GM23248 (cell line): ENCODE results near the gene IGFN1. TPM values are rescaled to one million over a fixed set of nuclear protein-coding genes. Genes with fewer than 3 reads are reported as not detected.

Experiments used
- DNase-seq: peaks from one replicate; pipeline ENCODE4 v3.0.0-alpha.2; 2015
- H2AFZ ChIP-seq: fragments of 200-600 bp; sonication (generic); 2 replicates; pipeline ENCODE4 v1.6.1; 2016; ENCODE audit warnings: antibody characterized with exemption
- H3F3A ChIP-seq: fragments of 200-600 bp; sonication (generic); 2 replicates; pipeline ENCODE4 v1.6.1; 2016; ENCODE audit warnings: mild to moderate bottlenecking, antibody characterized with exemption, mixed run types; ENCODE audit not compliant: insufficient read depth
- H3K27ac ChIP-seq: fragments of 200-600 bp; sonication (generic); 2 replicates; pipeline ENCODE4 v1.5.1; 2016; ENCODE audit warnings: mild to moderate bottlenecking
- H3K27me3 ChIP-seq: fragments of 200-600 bp; sonication (generic); replicated peaks from 2 replicates; pipeline ENCODE4 v1.6.1; 2016; ENCODE audit warnings: mild to moderate bottlenecking; ENCODE audit not compliant: insufficient read depth
- H3K36me3 ChIP-seq: fragments of 200-600 bp; sonication (generic); 2 replicates; pipeline ENCODE4 v1.6.1; 2016; ENCODE audit warnings: low read depth, mild to moderate bottlenecking
- H3K4me1 ChIP-seq: fragments of 200-600 bp; sonication (generic); 2 replicates; pipeline ENCODE4 v1.6.1; 2016; ENCODE audit warnings: mild to moderate bottlenecking; ENCODE audit not compliant: insufficient read depth
- H3K4me2 ChIP-seq: fragments of 200-600 bp; sonication (generic); one replicate; pipeline ENCODE4 v1.6.1; 2016; ENCODE audit warnings: mild to moderate bottlenecking; ENCODE audit not compliant: unreplicated experiment
- H3K4me3 ChIP-seq: fragments of 200-600 bp; sonication (generic); 2 replicates; pipeline ENCODE4 v1.5.1; 2016; ENCODE audit warnings: mild to moderate bottlenecking
- H3K79me2 ChIP-seq: fragments of 200-600 bp; sonication (generic); 2 replicates; pipeline ENCODE4 v1.6.1; 2016; ENCODE audit warnings: mild to moderate bottlenecking; ENCODE audit not compliant: insufficient read depth
- H3K9ac ChIP-seq: fragments of 200-600 bp; sonication (generic); 2 replicates; pipeline ENCODE4 v1.6.1; 2016; ENCODE audit warnings: mild to moderate bottlenecking
- H3K9me2 ChIP-seq: fragments of 200-600 bp; sonication (generic); 2 replicates; pipeline ENCODE4 v1.6.1; 2016; ENCODE audit warnings: mixed run types, mild to moderate bottlenecking, moderate library complexity; ENCODE audit not compliant: insufficient read depth
- H3K9me3 ChIP-seq: fragments of 200-600 bp; sonication (generic); one replicate; pipeline ENCODE4 v1.6.1; 2017; ENCODE audit warnings: low read depth
- H4K20me1 ChIP-seq: fragments of 200-600 bp; sonication (generic); 2 replicates; pipeline ENCODE4 v1.6.0; 2016; ENCODE audit not compliant: insufficient read depth
- EZH2 ChIP-seq: fragments of 200-600 bp; sonication (generic); IDR thresholded peaks from 2 replicates; pipeline ENCODE4 v1.6.1; 2018; ENCODE audit warnings: antibody characterized with exemption, mild to moderate bottlenecking; ENCODE audit not compliant: insufficient read depth, poor library complexity, severe bottlenecking
- EZH2phosphoT487 ChIP-seq: fragments of 200-600 bp; sonication (generic); IDR thresholded peaks from 2 replicates; pipeline ENCODE4 v1.6.1; 2018; ENCODE audit warnings: antibody characterized with exemption, moderate library complexity, mild to moderate bottlenecking, low read depth; ENCODE audit not compliant: insufficient read depth
- WGBS, 2 experiments: methylation state at CpG; one replicate each; pipeline ENCODE4 v1.1.6; 2015 to 2017; ENCODE audit warnings: low lambda C conversion rate in 2 of 2, low coverage in 1 of 2; ENCODE audit errors: missing lambda C conversion rate in 2 of 2; 5-methylcytosine and 5-hydroxymethylcytosine counted together
- in situ Hi-C: fragments of 300-500 bp; cut with MboI; formaldehyde crosslinking; loops from 2 replicates; pipeline ENCODE4 v1.15.0; 2020
- polyA plus RNA-seq: library from polyadenylated mRNA; unstranded; fragments of >200 nt; fragmentation: Nextera tagmentation; extraction: Ambion mirVana; gene quantifications from 2 replicates; pipeline ENCODE4 v1.2.1, GENCODE V29; 2016
- total RNA-seq: library from RNA; depleted of rRNA; stranded (reverse); fragments of >200 nt; shearing (Covaris generic); gene quantifications from 2 replicates; pipeline ENCODE4 v1.2.3, GENCODE V29; 2014; rRNA removed

Gene IGFN1
- total RNA-seq (not detected in 2 replicates), polyA plus RNA-seq (not detected in 2 replicates)

GRCh38 chr1:201190624-201191051, at the start of gene IGFN1:
TSS of gene IGFN1 (plus strand) at chr1:201190824. CDS start at chr1:201193294, 2,470 bp downstream.
- 67 to 68% methylated on average over 7 to 9 of the region's 9 CpGs for WGBS, 2 experiments
- Histone ChIP-seq H3F3A (0 out of 2 replicates have a peak, but pooled peaks cover 13% of the 10 kb centered on the region), H3K27ac (peak within 1 kb of the TSS; percentile 28), H3K9ac (no peak within 1 kb of the TSS), H3K9me2 (no peaks in the 10 kb centered on the region), H4K20me1 (no peaks in the 10 kb centered on the region), H3K4me1 (peaks cover 17% of the 10 kb centered on the region), H2AFZ (no peak within 1 kb of the TSS), H3K27me3 (no peaks in the 10 kb centered on the region), H3K4me2 (peak within 1 kb of the TSS; percentile 15), H3K9me3 (no peaks in the 10 kb centered on the region), H3K79me2 (no peaks in the 10 kb centered on the region), H3K4me3 (no peak within 1 kb of the TSS), H3K36me3 (no peaks in the 10 kb centered on the region)
- no peak for TF ChIP-seq EZH2
- no peak for TF ChIP-seq EZH2phosphoT487
- DNase-seq = no peak
- in situ Hi-C loops = no loop called here

- Histone ChIP-seq H3K36me3 (peaks cover under 1% of the 10 kb centered on the region; the same call in 1 of the 2 replicates), H3K9ac (no peak overlapping the region), H3K4me3 (no peak overlapping the region), H2AFZ (no peak overlapping the region), H3F3A (peaks cover 9% of the 10 kb centered on the region), H3K9me2 (no peaks in the 10 kb centered on the region), H3K79me2 (no peaks in the 10 kb centered on the region), H3K4me1 (peaks cover 13% of the 10 kb centered on the region), H3K4me2 (no peak overlapping the region), H3K27me3 (no peaks in the 10 kb centered on the region), H3K27ac (no peak overlapping the region), H3K9me3 (no peaks in the 10 kb centered on the region), H4K20me1 (no peaks in the 10 kb centered on the region)
- in situ Hi-C loops = no loop called here
- TF ChIP-seq EZH2 (no peak), EZH2phosphoT487 (no peak)
- no peak for DNase-seq
- WGBS, 2 experiments = 88 to 94% methylated on average over 8 of the region's 8 CpGs
Observed at GRCh38 chr1:201140941-201141260, 49.7 kb upstream of the IGFN1 start.

GRCh38 chr1:201141418-201141817, 49.2 kb upstream of the IGFN1 start:
- WGBS, 2 experiments = 94 to 98% methylated on average over 5 of the region's 5 CpGs
- peaks cover 5% of the 10 kb centered on the region; the same call in 1 of the 2 replicates for H3K36me3 ChIP-seq
- H3K9me3 ChIP-seq = no peaks in the 10 kb centered on the region
- in situ Hi-C loops = no loop called here
- H3K27me3 ChIP-seq = no peaks in the 10 kb centered on the region
- no peak overlapping the region for H3K4me3 ChIP-seq
- H3F3A ChIP-seq = peaks cover 9% of the 10 kb centered on the region
- no peaks in the 10 kb centered on the region for H4K20me1 ChIP-seq
- TF ChIP-seq EZH2phosphoT487 (no peak), EZH2 (no peak)
- DNase-seq = no peak
- no peaks in the 10 kb centered on the region for H3K79me2 ChIP-seq
- peaks cover 13% of the 10 kb centered on the region for H3K4me1 ChIP-seq
- H3K9me2 ChIP-seq = no peaks in the 10 kb centered on the region
- no peak overlapping the region for H2AFZ ChIP-seq
- H3K4me2 ChIP-seq = no peak overlapping the region
- no peak overlapping the region for H3K27ac ChIP-seq
- H3K9ac ChIP-seq = no peak overlapping the region

GRCh38 chr1:201142011-201142848, 48.4 kb upstream of the IGFN1 start:
- H3K9me3 ChIP-seq = no peaks in the 10 kb centered on the region
- no peak overlapping the region for H3K4me3 ChIP-seq
- no peaks in the 10 kb centered on the region for H3K27me3 ChIP-seq
- peaks cover 5% of the 10 kb centered on the region; the same call in 1 of the 2 replicates for H3K36me3 ChIP-seq
- peaks cover 3% of the 10 kb centered on the region; the same call in 1 of the 2 replicates for H3F3A ChIP-seq
- H3K9me2 ChIP-seq = no peaks in the 10 kb centered on the region
- no peak for DNase-seq
- no peaks in the 10 kb centered on the region for H4K20me1 ChIP-seq
- no peak overlapping the region for H2AFZ ChIP-seq
- in situ Hi-C loops = no loop called here
- H3K4me2 ChIP-seq = no peak overlapping the region
- peaks cover 8% of the 10 kb centered on the region for H3K4me1 ChIP-seq
- no peak overlapping the region for H3K27ac ChIP-seq
- H3K9ac ChIP-seq = no peak overlapping the region
- TF ChIP-seq EZH2 (no peak), EZH2phosphoT487 (no peak)
- no peaks in the 10 kb centered on the region for H3K79me2 ChIP-seq
- 78 to 79% methylated on average over 16 of the region's 16 CpGs for WGBS, 2 experiments
